ENCODE data around the gene MTMR10.

DNA sequence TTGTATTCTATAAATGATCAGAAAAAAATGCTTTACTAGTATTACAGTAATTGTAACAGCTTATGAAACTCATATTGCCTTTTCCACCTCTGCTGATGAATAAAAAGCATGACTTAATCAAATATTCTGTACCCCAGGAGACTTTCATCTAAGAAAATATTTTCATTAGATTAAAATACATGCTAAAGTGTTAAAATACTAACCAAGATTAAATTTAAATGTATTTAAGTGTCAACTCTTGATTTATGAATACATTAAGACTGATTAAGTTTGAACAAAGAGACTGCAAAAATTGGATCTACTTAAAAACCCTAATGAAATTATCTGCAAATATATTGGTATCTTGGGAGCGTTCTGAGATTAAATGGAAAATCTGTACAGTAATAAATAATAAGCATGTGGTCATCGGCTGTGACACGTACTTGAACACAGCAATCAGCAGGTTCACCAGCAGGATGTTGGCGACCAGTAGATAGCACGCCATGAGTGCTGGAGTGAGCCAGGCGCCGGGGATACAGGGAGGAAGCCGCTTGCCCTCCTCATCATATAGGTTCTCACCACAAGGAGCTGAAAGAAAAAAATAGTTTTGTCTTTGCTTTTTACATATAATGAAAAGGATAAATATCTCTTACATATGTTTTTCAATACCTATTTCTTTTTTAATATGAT is 36.6 kb upstream of the MTMR10 start:
- TF ChIP-seq, protein P1, sequence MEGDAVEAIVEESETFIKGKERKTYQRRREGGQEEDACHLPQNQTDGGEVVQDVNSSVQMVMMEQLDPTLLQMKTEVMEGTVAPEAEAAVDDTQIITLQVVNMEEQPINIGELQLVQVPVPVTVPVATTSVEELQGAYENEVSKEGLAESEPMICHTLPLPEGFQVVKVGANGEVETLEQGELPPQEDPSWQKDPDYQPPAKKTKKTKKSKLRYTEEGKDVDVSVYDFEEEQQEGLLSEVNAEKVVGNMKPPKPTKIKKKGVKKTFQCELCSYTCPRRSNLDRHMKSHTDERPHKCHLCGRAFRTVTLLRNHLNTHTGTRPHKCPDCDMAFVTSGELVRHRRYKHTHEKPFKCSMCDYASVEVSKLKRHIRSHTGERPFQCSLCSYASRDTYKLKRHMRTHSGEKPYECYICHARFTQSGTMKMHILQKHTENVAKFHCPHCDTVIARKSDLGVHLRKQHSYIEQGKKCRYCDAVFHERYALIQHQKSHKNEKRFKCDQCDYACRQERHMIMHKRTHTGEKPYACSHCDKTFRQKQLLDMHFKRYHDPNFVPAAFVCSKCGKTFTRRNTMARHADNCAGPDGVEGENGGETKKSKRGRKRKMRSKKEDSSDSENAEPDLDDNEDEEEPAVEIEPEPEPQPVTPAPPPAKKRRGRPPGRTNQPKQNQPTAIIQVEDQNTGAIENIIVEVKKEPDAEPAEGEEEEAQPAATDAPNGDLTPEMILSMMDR (IDR thresholded peaks at IDR 0.05), result no peak
- TF ChIP-seq POLR2A (IDR thresholded peaks at IDR 0.05), result no peak
